ENCODE data around the gene GXYLT2.

- no peak for TF ChIP-seq CTCF (IDR thresholded peaks at IDR 0.05)
- TF ChIP-seq EZH2 (IDR thresholded peaks at IDR 0.05; ENCODE audit: borderline replicate concordance, insufficient read depth, low read depth, low read length, poor library complexity, severe bottlenecking) = no peak
Observed at GRCh38 chr3:73024836-73025235, 137.0 kb downstream of the GXYLT2 start.

Measured in B cell (primary cell).